Measurements from ENCODE around the gene RBM4.

- TF ChIP-seq CTCF (IDR thresholded peaks at IDR 0.05), result no peak
- no peak for TF ChIP-seq EP300 (IDR thresholded peaks at IDR 0.05)
Measured at GRCh38 chr11:66684635-66685034, 46.1 kb downstream of the RBM4 start.
